Measurements from ENCODE around the gene HECW1.
A peak's percentile ranks its signal among the peaks of the same experiment; 100 is the strongest.

Gene HECW1

DNA sequence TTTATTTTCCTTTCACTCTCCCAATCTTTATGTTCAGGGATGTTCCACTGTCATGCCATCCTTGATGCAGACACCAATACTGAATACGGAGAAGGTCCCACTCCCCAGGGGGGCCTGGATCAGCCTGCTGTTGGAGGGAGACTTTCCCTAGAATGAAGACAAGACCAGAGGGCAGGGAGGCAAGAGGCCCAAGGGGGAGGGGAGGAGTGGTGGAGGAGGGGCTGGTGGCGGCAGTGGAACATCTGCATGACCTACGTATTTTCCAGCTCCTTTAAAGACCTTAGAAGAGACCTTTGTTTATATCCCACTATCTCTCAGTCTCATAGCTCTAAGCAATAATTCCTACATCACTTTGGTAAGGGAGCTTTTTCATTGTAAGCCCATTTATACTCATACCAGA, 183.0 kb downstream of the HECW1 start:
- Mint-ChIP-seq H3K4me3 (no peak overlapping the region), H3K9me3 (peaks cover 13% of the 10 kb centered on the region), H3K4me1 (peaks cover 39% of the 10 kb centered on the region)

GRCh38 chr7:43296306-43296705, 183.9 kb downstream of the HECW1 start:
- H3K36me3 Mint-ChIP-seq (ENCODE audit: low read depth): no peaks in the 10 kb centered on the region
- H3K9me3 Mint-ChIP-seq: peaks cover 4% of the 10 kb centered on the region
- peak overlapping the region; percentile 26 for H3K4me3 Mint-ChIP-seq
- H3K4me1 Mint-ChIP-seq: peaks cover 41% of the 10 kb centered on the region
- TF ChIP-seq CTCF (IDR thresholded peaks at IDR 0.05): peak; percentile 24
- peaks cover 11% of the 10 kb centered on the region for H3K27me3 Mint-ChIP-seq (ENCODE audit: low read depth, poor library complexity)
- peak; percentile 33 for DNase-seq
- peak overlapping the region; percentile 70 for H3K27ac Mint-ChIP-seq

More for the DNA sequence above, 183.0 kb downstream of the HECW1 start:
- DNase-seq: no peak
- Mint-ChIP-seq H3K27ac (no peak overlapping the region), H3K36me3 (ENCODE audit: low read depth) (no peaks in the 10 kb centered on the region), H3K27me3 (ENCODE audit: low read depth, poor library complexity) (peaks cover 11% of the 10 kb centered on the region)
- no peak for TF ChIP-seq CTCF (IDR thresholded peaks at IDR 0.05)

DNA sequence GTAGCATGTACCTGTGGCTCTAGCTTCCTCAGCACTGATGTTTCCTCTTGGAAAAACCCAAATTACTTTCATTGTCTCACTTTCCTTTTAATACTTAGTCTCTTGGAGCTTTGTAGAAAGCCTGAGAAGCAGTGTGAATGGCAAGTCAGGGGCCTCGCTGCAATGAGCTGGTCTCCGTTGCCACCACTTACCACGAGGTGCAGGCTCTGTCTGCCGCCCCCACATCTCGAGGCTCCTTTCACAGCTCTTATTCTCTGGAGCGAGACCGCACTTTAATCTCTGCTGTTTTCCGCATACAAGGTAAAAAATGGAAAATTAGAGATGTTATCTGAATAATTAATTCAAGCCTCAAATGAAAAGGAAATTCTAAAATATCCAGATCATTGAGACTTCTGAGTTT, 186.2 kb downstream of the HECW1 start:
- TF ChIP-seq CTCF (IDR thresholded peaks at IDR 0.05): no peak
- H3K27me3 Mint-ChIP-seq (ENCODE audit: low read depth, poor library complexity): peaks cover 9% of the 10 kb centered on the region
- no peak for DNase-seq
- H3K27ac Mint-ChIP-seq: no peak overlapping the region
- H3K4me3 Mint-ChIP-seq: no peak overlapping the region
- H3K9me3 Mint-ChIP-seq: no peaks in the 10 kb centered on the region
- H3K36me3 Mint-ChIP-seq (ENCODE audit: low read depth): no peaks in the 10 kb centered on the region
- peaks cover 60% of the 10 kb centered on the region for H3K4me1 Mint-ChIP-seq

GRCh38 chr7:43300121-43300520, 187.7 kb downstream of the HECW1 start:
- H3K27me3 Mint-ChIP-seq (ENCODE audit: low read depth, poor library complexity): peaks cover 7% of the 10 kb centered on the region
- H3K4me1 Mint-ChIP-seq: peaks cover 47% of the 10 kb centered on the region
- no peak overlapping the region for H3K4me3 Mint-ChIP-seq
- DNase-seq: no peak
- H3K27ac Mint-ChIP-seq: no peak overlapping the region
- no peaks in the 10 kb centered on the region for H3K36me3 Mint-ChIP-seq (ENCODE audit: low read depth)
- TF ChIP-seq CTCF (IDR thresholded peaks at IDR 0.05): no peak
- H3K9me3 Mint-ChIP-seq: no peaks in the 10 kb centered on the region

DNA sequence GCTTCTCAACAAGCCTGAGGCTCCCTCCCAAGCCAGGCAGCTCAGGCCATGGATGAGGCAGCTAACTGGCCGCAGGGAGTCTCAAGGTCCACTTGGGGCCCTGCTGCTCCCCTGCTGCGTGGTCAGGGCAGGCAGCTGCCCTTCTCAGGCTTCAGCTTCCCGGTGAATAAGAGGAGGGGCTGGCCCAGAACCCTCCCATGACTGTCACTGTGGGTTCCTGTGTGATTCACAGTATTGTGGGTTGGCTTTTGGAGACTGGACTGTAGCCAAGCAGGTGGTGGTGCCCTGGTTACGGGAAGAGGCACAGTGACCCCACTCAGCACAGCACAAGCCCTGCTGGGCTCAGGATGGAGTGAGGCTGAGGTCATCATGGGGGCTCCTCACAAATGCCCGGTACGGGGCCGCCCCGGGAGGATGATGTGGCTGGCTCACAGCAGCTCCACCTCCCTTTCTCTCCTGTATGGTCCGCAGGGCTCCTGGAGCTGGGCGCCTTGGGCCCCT, 189.8 kb downstream of the HECW1 start:
- H3K27ac Mint-ChIP-seq: no peak overlapping the region
- no peaks in the 10 kb centered on the region for H3K9me3 Mint-ChIP-seq
- DNase-seq: peak; percentile 16
- H3K36me3 Mint-ChIP-seq (ENCODE audit: low read depth): no peaks in the 10 kb centered on the region
- TF ChIP-seq CTCF (IDR thresholded peaks at IDR 0.05): no peak
- peaks cover 7% of the 10 kb centered on the region for H3K27me3 Mint-ChIP-seq (ENCODE audit: low read depth, poor library complexity)
- H3K4me3 Mint-ChIP-seq: no peak overlapping the region
- peaks cover 26% of the 10 kb centered on the region for H3K4me1 Mint-ChIP-seq

DNA sequence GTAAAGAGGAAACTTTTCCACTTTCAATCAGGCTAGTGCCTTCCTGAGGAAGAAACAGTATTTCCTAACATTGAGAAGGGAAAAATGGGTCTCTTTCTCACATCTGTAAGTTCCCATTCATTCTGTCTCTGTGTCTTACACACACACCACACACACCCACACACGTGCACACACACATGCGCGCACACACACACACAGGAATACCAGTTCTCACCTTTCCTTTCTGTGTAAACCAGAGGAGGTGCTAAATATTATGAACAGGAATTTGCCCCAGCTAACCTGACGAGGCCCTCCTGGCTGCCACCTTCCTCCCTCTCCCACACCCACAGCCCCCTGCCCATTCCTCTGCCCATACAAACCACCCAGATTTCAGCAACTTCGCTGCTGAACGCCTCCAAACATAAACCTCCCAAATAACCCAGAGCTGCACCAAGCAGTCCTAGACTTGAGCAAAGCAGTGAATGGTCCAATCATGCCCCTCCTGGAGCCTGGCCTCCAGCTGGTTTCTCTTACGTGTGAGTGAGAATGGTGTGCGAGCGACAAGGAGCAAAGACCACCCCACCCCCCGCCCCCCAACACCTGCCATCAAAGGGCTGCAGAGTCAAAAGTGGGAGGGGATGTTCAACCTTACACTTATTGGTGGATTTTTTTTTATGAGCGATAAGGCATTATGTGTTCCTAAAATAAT, 190.5 kb downstream of the HECW1 start:
- no peaks in the 10 kb centered on the region for H3K36me3 Mint-ChIP-seq (ENCODE audit: low read depth)
- H3K4me3 Mint-ChIP-seq: no peak overlapping the region
- H3K4me1 Mint-ChIP-seq: peaks cover 25% of the 10 kb centered on the region
- no peak for DNase-seq
- peaks cover 7% of the 10 kb centered on the region for H3K27me3 Mint-ChIP-seq (ENCODE audit: low read depth, poor library complexity)
- H3K9me3 Mint-ChIP-seq: no peaks in the 10 kb centered on the region
- no peak overlapping the region for H3K27ac Mint-ChIP-seq
- TF ChIP-seq CTCF (IDR thresholded peaks at IDR 0.05): no peak
